ENCODE results near the gene MAN2A1. TPM values are rescaled to one million over a fixed set of nuclear protein-coding genes. Genes with fewer than 3 reads are reported as not detected.

MAN2A1 gene
- total RNA-seq, 1 donor from 2014 or later, result 85.0 TPM

DNA sequence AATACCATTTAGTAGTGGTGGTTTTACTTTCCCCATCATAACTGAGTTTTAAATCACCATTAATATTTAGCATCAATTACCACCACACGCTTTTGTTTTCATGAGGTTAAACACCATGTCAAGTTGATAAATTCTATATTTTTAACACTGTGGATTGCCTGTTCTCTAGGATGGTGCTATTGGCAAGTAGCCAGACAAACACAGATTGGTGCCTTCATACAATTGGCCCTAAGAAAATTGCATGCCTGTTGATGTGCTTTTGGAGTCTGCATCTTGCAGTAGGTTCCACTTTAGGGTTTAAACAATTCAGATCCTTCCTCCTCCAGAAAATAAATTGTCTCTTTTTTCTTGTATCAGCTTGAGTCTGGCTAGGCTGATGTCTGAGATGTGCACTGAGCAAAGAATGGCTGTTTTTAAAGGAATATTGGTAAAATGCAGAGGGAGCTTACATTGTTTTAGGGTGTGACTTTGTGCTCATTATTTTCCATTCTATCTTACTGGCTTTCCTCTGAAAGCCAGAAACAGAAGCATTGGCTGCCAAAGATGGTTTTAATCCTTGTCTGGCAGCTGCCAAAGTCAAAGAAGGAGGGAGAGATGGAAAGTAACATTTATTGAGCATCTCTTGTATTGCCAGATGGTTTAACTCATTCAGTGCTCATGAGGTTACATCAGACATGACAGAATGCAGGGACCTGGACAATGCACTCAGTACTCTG lies 19.6 kb upstream of the MAN2A1 start:
- H3K4me3 ChIP-seq (ENCODE audit: low read depth, low read length), result no peak overlapping the region
- no peaks in the 10 kb centered on the region for H3K36me3 ChIP-seq (ENCODE audit: control insufficient read depth, insufficient read depth, low read length)
- FAIRE-seq (no peak), DNase-seq (ENCODE audit: low read depth) (no peak)
- TF ChIP-seq, protein P1, sequence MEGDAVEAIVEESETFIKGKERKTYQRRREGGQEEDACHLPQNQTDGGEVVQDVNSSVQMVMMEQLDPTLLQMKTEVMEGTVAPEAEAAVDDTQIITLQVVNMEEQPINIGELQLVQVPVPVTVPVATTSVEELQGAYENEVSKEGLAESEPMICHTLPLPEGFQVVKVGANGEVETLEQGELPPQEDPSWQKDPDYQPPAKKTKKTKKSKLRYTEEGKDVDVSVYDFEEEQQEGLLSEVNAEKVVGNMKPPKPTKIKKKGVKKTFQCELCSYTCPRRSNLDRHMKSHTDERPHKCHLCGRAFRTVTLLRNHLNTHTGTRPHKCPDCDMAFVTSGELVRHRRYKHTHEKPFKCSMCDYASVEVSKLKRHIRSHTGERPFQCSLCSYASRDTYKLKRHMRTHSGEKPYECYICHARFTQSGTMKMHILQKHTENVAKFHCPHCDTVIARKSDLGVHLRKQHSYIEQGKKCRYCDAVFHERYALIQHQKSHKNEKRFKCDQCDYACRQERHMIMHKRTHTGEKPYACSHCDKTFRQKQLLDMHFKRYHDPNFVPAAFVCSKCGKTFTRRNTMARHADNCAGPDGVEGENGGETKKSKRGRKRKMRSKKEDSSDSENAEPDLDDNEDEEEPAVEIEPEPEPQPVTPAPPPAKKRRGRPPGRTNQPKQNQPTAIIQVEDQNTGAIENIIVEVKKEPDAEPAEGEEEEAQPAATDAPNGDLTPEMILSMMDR (IDR thresholded peaks at IDR 0.05; ENCODE audit: insufficient read depth, low read length, severe bottlenecking), result no peak
- no peaks in the 10 kb centered on the region for H3K27me3 ChIP-seq (ENCODE audit: control insufficient read depth, insufficient read depth, low read length)

DNA sequence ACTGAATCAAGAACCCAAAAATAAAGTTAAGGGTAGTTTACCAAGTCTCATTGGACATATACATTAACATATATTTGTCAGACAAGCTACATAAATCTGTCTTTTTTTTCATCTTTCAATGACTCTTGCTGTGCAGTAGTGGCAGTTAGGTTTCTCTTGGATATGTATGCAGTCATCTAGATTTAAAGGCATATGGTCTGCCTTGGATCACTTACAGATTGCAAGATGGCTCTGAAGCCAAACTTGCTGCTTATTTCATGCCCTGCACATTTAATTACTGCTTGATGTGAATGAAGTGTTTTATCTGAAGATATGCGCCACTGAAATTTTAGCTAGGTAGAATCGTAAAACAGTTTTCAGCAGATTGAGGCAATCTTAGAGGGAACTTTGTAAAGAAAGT lies 18.6 kb upstream of the MAN2A1 start:
- TF ChIP-seq, protein P1 (IDR thresholded peaks at IDR 0.05; ENCODE audit: insufficient read depth, low read length, severe bottlenecking), result no peak
- no peak for FAIRE-seq
- Histone ChIP-seq H3K36me3 (ENCODE audit: control insufficient read depth, insufficient read depth, low read length) (no peaks in the 10 kb centered on the region), H3K27me3 (ENCODE audit: control insufficient read depth, insufficient read depth, low read length) (no peaks in the 10 kb centered on the region), H3K4me3 (ENCODE audit: low read depth, low read length) (no peak overlapping the region)
- DNase-seq (ENCODE audit: low read depth), result no peak

DNA sequence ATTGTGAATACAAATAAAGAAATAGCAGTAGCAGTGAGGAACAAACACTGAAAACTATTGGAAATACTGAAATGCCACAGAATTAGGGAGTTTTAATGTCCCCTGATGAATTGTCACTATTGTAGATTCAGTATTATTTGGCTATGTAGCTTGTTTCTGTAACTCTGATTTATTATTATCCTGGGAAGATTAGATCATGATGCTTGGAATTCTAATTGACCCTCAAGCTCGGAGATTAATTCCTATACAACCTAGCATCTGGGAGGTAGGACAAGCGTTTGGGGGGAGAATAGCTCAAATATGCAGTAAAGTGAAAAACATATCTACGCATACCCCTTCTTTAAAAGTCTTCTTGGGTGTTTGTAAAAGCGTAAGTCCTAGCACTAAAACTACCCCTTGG lies 15.1 kb upstream of the MAN2A1 start:
- FAIRE-seq (no peak), DNase-seq (ENCODE audit: low read depth) (no peak)
- TF ChIP-seq, protein P1 (IDR thresholded peaks at IDR 0.05; ENCODE audit: insufficient read depth, low read length, severe bottlenecking), result no peak
- H3K27me3 ChIP-seq (ENCODE audit: control insufficient read depth, insufficient read depth, low read length), result no peaks in the 10 kb centered on the region
- no peak overlapping the region for H3K4me3 ChIP-seq (ENCODE audit: low read depth, low read length)
- no peaks in the 10 kb centered on the region for H3K36me3 ChIP-seq (ENCODE audit: control insufficient read depth, insufficient read depth, low read length)

DNA sequence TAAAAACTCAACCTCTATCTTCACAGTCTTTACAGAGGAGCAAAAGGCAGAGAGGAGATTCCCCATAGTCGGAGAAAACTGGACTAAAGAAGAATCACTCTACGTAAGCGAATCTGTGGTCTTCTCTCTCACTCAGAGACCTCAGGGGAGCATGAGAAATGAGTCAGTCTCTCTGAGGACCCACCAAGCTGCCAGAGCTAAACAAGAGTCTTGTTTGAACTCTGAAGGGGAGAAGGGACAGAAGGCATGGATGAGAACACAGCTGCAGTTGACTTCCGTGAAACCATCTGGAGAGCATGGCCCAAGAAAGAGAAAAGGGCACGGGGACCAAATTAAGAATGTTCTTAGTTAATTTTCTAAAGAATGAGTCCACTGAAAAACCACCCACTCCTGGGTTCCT lies 12.8 kb upstream of the MAN2A1 start:
- FAIRE-seq (no peak), DNase-seq (ENCODE audit: low read depth) (no peak)
- H3K27me3 ChIP-seq (ENCODE audit: control insufficient read depth, insufficient read depth, low read length), result no peaks in the 10 kb centered on the region
- H3K36me3 ChIP-seq (ENCODE audit: control insufficient read depth, insufficient read depth, low read length), result no peaks in the 10 kb centered on the region
- TF ChIP-seq, protein P1 (IDR thresholded peaks at IDR 0.05; ENCODE audit: insufficient read depth, low read length, severe bottlenecking), result no peak
- no peak overlapping the region for H3K4me3 ChIP-seq (ENCODE audit: low read depth, low read length)

DNA sequence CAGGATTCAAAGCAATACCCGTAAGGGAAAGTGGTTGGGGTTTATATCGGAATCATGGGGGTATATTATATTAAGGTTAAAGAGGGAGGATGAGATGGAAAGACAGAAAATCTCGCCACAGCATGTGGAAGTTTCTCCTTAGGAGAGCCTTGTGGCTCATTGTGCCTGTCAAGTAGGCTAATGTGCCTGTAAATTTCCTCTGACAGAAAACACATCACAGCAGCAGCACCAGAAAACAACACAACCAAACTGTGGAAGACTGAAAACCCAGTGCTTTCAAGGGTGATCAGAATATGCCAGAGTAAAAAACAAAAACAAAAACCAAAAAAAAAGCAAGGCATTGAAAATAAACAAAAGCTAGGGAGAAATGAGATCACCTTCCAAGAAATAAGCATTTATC lies 11.3 kb upstream of the MAN2A1 start:
- Histone ChIP-seq H3K4me3 (ENCODE audit: low read depth, low read length) (no peak overlapping the region), H3K27me3 (ENCODE audit: control insufficient read depth, insufficient read depth, low read length) (no peaks in the 10 kb centered on the region), H3K36me3 (ENCODE audit: control insufficient read depth, insufficient read depth, low read length) (no peaks in the 10 kb centered on the region)
- TF ChIP-seq, protein P1 (IDR thresholded peaks at IDR 0.05; ENCODE audit: insufficient read depth, low read length, severe bottlenecking), result no peak
- FAIRE-seq, result no peak
- no peak for DNase-seq (ENCODE audit: low read depth)

DNA sequence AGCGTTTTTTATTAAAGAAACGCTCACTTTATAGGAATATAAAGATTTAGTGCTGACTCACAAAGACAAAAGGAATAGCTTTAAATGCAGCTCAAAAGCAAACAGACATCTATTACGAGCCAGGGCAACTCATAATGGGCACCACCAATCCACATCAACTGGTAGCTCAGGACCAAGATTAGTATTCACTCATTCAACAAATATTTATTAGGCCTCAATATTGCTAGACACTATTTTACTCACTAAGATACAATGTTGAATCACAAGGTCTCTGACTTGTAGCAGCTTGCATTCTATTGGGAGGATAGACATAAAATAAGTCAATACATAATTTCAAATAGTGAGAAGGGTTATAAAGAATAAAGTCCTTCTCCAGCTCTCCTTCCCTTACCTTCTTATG lies 8.0 kb upstream of the MAN2A1 start:
- Histone ChIP-seq H3K4me3 (ENCODE audit: low read depth, low read length) (no peak overlapping the region), H3K27me3 (ENCODE audit: control insufficient read depth, insufficient read depth, low read length) (no peaks in the 10 kb centered on the region), H3K36me3 (ENCODE audit: control insufficient read depth, insufficient read depth, low read length) (no peaks in the 10 kb centered on the region)
- DNase-seq (ENCODE audit: low read depth), result peak; percentile 96
- FAIRE-seq, result no peak
- TF ChIP-seq, protein P1 (IDR thresholded peaks at IDR 0.05; ENCODE audit: insufficient read depth, low read length, severe bottlenecking), result no peak

All from bronchial epithelial cell (primary cell).